Stimulated activated CD8-positive, alpha-beta memory T cell treated with anti-CD3 and anti-CD28 coated beads, Interleukin-15, amount 100 ng/mL, for 4 hours (primary cell): ENCODE results near the gene MAMSTR.
A peak's percentile ranks its signal among the peaks of the same experiment; 100 is the strongest.
"Not testable (repeated sequence)": the region's sequence is repeated elsewhere in the genome, so short reads cannot be mapped to it uniquely, and the experiment has no call there.

Source experiments
- DNase-seq, 2 donors: peaks; one replicate each; pipeline ENCODE4 v3.0.0-alpha.2; 2020; ENCODE audit warnings: low read depth in 2 of 2

MAMSTR gene

DNA sequence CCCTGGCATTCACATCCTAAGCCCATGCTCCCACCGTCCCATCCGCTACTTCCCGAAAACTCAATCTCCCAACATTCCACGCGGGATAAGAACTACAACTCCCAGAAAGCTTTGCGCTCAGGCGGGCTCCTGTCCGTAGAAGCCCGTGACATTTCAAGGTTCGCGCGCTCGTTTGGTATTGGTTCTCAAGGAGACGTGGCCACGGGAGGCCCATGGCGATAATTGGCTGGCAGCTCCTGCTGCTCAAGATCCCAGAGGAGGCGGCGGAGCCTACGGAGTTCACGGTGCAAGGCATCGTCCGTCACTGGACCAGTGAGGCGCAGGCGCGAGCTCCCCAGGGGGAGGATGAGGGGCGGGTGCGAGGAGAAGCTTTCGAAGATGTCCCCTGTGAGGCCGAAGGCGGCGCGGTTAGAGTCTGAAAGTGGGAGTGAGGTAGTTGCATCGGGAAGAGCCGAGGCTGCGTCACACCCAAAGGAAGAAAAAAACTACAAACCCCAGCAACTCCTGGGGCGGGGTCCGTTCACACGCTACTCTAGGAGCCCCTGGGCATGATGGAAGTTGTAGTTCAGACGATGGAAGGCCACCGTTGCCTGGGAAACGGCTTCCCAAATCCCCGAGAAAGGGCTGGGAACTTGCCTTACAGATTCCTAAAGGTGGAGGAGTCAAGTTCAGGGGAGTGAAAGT, 1.2 kb upstream of the MAMSTR start:
- peak; percentile 64 to 83 for DNase-seq

DNA sequence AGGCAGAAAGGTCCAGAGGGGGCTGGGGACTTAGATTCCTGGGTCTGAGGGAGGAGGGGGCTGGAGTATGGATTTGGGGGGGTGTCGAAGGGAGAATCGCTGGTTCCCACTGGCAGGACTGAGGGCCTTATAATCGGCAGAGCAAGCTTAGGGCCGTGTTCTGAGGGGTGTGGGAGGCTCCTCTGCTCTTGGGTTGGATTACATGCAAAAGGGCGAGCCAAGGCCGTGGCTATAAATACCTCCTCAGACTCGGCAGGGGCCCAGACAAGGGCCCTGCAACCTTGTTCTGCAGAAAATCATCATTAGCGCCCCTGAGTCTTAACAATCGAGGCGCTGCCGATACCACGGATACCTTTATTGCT, 707 bp upstream of the MAMSTR start:
- no peak for DNase-seq

- DNase-seq: no peak
Observed at GRCh38 chr19:48718711-48719231, 754 bp downstream of the MAMSTR start.

- not testable (repeated sequence) for DNase-seq
Observed at GRCh38 chr19:48718106-48718505, 1.4 kb downstream of the MAMSTR start.

DNA sequence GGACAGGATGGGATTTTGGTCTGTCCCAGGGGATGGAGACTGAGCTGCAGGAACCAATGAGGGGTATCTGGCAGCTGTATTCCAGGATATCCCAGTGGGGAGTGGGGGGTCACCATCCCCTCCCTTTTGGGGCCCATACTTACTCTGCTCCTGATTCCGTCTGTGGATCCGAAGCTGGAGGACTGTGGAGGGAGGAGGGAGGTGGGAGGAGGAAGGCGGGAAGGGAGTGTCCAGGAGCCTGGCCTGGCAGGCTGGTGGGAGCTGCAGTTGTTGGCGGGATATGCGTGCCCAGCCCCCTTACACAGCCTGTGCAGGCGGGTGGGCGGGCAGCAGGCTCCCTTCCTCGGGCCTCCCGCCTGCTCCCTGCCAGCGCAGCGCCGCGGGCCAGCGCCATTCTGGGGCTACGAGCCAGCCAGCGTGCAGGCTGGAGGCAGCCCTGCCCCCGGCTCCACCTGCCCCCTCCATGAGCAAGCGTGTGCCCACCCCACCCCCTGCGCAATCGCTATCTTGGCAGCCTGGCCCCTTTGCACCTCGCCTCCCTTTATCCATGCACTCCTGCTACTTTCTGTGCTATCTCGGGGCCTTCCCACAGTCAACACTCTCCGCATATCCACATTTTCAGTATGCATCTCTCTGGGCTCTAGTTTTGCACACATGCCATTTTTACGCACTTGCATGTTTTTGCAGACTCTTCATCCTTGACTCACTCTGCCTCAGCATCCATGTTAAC, 2.8 kb downstream of the MAMSTR start:
- DNase-seq: no peak

- no peak for DNase-seq
Observed at GRCh38 chr19:48715681-48716171, 3.8 kb downstream of the MAMSTR start.

- DNase-seq: no peak
Observed at GRCh38 chr19:48714759-48715675, 4.5 kb downstream of the MAMSTR start.

- peak; percentile 94 to 95 for DNase-seq
Observed at GRCh38 chr19:48713864-48714755, 5.4 kb downstream of the MAMSTR start.

- DNase-seq: no peak
Observed at GRCh38 chr19:48713041-48713863, 6.3 kb downstream of the MAMSTR start.

GRCh38 chr19:48711106-48711662, 8.3 kb downstream of the MAMSTR start:
- DNase-seq: no peak

DNA sequence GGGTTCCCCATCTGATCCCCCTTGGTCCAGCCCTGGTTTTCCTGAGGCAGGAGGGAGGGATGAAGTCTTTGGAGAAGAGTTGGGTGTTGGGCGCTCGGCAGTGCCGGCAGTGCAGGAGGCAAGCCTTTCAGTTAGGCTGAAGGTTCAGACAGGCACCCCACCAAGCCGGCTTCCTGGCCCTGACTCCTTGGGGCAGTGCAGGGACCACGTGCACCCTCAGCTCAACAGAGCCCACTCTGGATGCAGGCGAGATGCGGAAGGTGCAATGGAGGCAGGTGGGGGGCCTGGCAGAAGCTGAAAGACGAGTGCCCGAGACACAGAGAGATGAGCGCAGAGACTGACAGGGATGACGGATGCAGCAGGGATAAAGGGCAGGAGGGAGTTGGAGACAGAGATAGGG, 11.1 kb downstream of the MAMSTR start:
- DNase-seq: no peak

DNA sequence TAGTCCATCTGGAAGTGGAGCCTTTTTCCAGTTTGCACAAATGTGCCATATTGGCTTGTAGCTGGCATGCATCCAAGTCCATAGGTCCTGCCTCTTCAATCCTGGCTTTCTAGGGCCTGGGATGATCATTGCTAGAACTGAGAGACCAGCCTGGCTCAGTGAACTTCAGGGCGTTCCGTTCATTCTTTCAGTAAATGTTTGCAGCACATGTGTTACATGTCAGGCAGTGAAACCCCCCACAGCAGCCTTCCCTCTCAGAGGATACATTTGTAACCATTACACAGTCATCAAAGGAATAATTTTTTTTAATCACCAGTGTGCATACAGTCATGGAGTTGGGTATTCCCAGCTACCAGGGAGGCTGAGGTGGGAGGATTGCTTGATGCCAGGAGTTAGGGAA, 14.1 kb downstream of the MAMSTR start:
- no peak for DNase-seq

GRCh38 chr19:48703316-48703715, 16.2 kb downstream of the MAMSTR start:
- DNase-seq: no peak

GRCh38 chr19:48702701-48703100, 16.8 kb downstream of the MAMSTR start:
- no peak for DNase-seq

DNA sequence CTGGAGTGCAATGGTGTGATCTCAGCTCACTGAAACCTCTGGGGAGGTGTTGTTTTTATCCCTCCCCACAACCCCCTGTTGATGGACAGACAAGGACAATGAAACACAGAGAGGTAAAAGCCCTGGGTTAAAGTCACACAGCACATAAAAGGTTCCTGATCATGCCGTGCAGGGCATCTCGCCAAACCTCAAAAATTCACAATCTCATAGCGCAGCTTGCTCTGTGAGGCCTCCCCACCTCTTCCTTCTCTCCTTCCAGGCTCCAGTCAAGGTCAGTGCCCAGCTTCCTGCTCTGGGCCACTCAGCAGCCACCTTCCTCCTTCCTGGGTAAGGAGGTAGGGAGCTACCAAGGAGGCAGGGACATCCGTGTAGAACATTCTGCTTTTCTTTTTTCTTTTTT, 21.5 kb downstream of the MAMSTR start:
- no peak for DNase-seq

- DNase-seq: no peak
Observed at GRCh38 chr19:48696353-48697010, 23.0 kb downstream of the MAMSTR start.

- no peak for DNase-seq
Observed at GRCh38 chr19:48695743-48696352, 23.7 kb downstream of the MAMSTR start, which contains the start of gene FUT2. FUT2 (plus strand) TSS chr19:48695971; CDS start chr19:48702957, 6,986 bp downstream.

DNA sequence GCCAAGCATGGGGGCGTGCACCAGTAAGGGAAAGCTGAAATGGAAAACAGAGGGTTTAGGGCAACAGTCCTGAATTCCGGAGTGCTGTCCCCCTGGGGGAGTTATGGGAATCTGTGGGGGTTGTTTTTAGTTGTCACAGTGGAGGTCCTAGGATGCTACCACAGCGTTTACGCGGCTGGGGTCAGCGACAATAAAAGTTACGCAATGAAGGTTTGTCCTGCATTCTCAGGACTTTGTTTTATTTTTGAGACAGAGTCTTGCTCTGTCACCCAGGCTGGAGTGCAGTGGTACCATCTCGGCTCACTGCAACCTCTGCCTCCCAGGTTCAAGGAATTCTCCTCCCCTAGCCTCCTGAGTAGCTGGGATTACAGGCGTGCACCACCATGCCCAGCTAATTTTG, 25.9 kb downstream of the MAMSTR start:
- DNase-seq: not testable (repeated sequence)

DNA sequence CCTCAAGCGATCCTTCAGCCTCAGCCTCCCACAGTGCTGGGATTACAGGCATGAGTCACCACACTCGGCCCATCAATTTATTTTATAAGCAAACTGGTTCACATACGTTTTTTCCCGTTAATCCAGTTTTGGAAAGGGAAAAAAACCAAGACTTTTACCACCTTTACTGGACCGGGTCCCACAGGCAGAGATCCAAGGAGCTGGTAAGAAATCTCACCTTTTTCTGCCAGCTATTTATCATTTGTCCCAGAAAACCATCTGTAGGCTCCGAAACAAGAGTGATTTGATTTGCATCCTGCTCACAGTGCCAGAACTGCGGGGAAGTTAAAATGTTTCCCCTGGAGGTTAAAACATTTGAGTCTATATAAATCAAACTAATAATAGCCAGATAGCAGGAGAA, 30.1 kb downstream of the MAMSTR start:
- DNase-seq: no peak
